AG08396 (cell line): ENCODE results near the gene NR6A1.

Experiments
- DNase-seq: peaks from one replicate; pipeline ENCODE4 v3.0.0; 2012; ENCODE audit warnings: low spot score, mixed read lengths

The NR6A1 gene

GRCh38 chr9:124795881-124796431 lies 24.8 kb upstream of the NR6A1 start:
- no peak for DNase-seq

DNA sequence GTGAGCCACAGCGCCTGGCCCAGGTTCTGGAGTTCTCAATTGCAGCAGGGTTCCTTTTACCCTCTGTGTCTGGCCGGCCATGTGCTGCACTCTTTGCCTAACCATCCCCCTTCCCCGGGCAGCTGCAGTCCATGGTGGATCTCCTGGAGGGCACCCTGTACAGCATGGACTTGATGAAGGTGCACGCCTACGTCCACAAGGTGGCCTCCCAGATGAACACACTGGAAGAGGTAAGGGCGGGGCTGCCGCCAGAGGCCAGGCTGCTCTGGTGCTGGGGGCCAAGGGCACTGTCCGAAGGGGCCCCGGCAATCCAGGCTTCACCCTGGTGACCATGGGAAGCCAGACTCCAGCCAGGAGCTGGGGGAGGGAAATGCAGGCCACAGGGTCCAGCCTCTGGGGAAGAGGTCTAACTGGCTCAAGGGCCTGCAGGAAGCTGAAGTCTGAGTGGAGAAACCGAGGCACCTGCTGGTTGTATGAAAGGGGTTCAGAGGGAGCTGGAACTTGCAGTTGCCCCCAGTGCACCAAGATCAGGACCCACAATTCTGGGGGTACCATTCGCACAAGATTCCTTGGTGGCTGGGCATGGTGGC lies 23.9 kb upstream of the NR6A1 start:
- DNase-seq: no peak

DNA sequence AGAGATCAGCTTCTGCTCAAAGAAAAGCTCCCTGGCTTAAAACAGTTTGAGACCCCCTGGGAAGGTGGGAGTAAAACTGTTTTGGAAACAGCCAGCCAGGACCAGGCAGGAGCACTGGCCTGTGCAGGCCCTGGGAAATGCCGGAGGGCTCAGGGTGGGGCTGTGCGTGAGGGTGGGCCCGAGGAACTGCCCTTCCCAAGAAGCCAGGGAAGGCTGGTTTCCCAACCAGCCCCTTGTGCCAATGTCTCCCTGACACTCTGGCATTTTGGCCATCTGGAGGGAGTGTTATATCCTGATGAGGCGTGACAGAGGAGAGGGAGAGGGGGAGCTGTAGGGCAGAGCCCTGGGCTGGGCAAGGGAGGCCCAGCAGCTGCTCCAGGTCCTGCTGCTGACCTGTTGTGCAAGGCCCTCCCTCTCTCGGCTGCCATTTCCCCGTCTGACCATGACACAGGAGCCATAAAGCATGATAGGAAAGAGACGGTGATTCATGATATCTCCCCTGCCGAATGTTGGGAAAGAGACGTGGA lies 22.0 kb upstream of the NR6A1 start:
- no peak for DNase-seq

DNA sequence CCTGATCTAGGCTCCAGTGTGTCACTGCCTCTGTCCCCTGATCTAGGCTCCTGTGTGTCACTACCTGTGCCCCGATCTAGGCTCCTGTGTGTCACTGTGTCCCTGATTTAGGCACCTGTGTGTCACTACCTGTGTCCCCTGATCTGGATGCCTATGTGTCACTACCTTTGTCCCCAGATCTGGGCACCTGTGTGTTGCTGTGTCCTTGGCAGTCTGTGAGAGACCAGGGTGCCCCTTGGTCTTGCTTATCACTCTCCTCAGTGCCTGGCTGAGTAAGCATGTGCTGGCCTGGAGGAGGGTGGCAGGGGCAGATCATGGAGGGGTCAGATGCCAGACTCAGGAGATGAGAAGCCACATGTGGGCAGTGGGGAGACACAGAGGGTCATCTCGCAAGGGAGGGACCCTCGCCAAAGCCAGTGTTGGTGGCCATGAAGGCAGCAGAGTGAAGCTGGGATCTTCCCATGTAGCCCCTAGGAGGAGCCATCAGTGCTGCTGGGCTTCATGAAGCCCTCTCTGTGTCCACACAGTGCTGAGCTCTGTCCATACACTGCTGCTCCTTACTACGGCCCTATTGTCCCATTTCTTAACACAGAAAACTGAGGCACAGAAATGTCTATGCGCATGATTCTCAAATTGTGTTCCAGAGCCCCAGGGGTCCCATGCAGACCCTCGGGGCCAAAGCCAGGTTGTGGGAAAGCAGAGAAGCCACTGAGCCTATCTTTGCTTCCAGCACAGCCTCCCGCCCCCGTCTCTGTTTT lies 21.3 kb upstream of the NR6A1 start:
- no peak for DNase-seq

DNA sequence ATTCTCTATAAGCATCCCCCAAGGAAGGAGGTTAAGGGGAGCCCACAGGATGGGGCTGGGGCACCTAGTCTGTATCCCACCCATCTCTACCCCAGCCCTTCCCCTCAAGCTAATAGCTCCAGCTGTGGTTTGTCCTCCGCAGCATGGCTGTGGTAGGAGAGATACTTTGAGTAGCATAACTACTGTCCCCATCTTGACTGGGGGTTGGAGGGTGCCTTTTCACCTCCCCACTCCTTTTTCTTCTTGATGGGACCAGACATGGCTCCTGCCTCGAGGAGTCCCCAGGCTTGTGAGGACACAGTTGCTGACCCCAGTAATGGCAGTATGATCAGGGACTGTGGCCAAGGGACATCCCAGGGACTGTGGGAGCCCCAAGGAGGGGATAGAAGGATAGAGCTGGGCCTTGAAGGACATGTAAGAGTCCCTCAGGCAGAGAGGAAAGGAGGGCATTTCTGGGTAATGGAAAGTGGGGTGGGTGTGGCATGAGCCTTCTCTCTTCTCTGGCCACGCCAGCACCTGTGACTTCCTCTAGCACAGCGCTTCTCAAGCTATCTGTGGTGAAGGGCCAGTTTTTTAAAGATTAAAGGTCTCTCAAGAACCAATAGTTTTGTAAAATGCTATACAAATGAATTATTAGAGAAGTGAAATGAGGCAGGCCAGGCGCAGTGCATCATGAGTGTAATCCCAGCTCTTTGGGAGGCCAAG lies 19.8 kb upstream of the NR6A1 start:
- DNase-seq: no peak

GRCh38 chr9:124790301-124790700 lies 19.2 kb upstream of the NR6A1 start:
- no peak for DNase-seq

DNA sequence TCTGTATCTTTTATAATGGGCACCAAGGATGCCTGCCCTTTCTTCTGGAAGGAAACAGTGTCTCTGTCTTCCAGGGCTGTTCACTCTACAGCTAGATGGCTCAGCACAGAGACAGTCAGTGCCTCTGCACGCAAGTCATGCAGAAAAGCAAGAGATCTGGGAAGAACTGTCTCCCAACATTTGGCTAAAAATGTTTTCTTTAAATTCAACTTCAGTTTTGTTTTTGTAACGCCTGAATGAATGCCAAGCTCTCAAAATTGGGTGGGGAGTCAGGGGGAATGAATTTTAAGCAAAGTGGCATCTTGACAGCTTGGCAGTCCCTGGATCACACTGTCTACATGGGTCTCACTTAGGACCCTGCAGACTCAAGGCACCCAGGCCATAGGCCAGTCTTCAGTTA lies 18.4 kb upstream of the NR6A1 start:
- DNase-seq: no peak

DNA sequence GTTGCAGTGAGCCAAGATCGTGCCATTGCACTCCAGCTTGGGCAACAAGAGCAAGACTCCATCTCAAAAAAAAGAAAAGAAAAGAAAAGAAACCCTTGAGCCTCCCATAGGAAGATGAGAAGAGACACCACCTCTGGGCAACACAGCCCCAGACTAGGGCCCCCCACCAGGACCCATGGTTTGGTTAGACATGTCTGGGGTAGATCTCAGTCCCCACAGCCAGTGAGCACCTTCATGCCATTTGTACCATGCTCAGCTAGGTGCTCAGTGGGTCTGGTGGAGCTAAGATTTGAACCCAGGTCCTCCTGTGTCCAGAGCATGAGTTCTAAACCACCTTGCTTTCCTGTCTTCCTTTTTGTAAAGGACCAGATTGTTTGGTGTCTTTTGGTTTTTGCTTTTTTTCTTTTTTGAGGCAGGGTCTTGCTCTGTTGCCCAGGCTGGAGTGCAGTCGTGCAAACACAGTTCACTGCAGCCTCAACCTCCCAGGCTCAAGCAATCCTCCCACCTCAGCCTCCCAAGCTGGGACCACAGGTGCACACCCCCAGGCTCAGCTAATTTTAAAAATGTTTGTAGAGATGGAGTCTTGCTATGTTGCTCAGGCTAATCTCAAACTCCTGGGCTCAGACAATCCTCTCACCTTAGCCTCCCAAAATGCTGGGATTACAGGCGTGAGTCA lies 17.6 kb upstream of the NR6A1 start:
- DNase-seq: no peak

GRCh38 chr9:124786881-124787573 lies 15.9 kb upstream of the NR6A1 start:
- DNase-seq: no peak

- no peak for DNase-seq
These were observed 13.4 kb upstream of the NR6A1 start for GRCh38 chr9:124784509-124784908.

DNA sequence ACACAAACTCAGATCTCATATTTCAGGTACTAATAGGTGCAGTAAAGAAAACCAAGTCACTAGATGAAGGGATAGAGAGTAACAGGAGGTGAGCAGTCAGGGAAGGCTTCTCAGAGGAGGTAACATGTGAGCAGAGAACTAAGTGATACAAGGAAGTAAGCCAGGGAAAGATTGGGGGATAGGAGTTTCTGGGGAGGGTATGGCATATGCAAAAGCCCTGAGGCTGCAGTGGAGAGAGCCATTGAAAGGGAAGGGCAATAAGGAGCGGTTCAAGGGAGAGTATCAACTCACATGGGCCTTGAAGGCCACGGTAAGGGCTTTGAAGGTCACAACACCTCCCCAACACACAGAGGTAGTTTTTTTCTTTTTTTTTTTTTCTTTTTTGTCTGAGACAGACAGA lies 12.7 kb upstream of the NR6A1 start:
- DNase-seq: no peak

- no peak for DNase-seq
These were observed 11.8 kb upstream of the NR6A1 start for GRCh38 chr9:124782661-124783574.

- DNase-seq: no peak
These were observed 11.0 kb upstream of the NR6A1 start for GRCh38 chr9:124781967-124782660.

DNA sequence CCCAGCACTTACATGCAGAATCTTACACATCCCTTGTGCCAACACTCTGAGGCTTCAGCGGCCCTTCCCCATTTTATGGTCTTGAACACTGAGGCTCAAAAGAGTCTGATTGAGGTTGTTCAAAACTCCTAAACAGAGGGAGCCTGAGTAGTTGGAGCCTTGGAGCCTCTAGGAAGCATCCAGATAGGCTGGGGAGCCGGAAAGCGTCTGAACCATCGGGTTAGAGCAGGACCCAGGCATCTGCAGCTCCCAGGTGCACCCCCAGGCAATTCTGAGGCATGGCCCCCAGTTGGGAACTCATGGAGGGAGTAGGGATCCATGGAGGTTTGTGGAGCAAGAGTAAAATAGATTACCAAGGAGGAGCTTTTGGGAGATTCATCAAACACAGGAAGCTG lies 9.6 kb upstream of the NR6A1 start:
- DNase-seq: no peak

GRCh38 chr9:124780060-124780756 lies 9.1 kb upstream of the NR6A1 start:
- DNase-seq: no peak

DNA sequence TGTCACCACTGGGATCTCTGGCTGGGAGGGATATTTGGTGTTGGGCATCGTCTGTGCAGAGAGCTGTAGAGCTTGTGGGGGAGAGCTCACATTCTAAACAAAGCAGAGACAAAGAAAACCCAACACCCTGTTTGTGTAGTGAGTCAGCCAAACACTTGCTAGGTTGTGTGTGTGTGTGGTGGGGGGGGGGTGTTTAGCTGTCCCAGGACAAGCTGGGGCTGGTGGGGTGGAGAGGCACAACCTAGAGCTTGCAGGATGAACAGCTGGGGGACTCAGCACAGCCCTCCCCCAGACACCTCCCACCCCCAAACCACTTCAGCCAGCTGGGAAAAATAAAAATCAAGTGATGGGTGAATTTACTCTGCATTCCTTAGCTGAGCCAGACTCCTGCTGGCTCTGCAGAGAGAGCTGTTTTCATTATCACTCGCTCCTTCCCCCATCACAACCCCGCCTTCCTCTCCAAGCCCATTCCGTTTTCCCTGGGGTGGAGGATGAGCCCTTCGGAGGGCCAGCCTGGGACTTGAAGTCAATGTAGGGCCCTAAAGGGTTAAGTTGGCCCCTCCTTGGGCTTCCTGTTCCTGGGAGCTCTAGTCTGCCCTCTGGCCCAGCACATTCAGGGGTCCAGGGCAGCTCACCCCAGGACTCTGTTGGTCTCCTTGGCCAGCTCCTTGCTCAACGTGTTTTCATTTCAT lies 8.4 kb upstream of the NR6A1 start:
- peak; percentile 87 for DNase-seq

DNA sequence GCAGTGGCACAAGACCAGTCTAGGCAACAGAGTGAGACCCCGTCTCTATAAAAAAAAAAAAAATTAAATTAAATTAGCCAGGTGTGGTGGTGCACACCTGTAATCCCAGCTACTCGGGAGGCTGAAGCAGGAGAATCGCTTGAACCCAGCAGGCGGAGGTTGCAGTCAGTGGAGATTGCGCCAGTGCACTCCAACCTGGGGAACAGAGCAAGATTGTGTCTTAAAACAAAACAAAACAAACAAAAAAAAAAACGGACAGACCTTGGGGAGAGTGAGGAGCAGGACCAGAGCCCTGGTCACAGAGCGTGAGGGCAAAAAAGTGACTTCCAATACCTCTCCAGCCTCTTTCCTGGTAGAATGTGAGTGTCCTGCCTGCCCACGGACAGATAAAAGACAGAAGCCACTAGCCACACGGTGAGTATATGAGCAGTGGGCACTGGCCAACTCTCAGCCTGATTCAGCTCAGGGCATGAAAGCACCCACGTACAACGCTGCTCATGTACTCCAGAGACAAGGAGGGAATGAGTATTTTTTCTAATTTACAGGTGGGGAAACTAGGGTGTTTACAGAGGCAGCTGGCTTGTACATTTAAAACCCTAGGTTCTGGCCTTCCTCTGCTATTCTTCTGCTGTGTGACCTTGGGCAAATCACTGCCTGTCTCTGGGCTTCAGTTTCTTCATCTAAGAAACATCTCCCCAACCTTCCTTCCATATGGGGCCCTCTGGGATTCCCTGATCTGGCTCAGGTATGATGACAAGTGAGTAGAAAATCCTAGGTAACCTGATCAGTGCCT lies 7.7 kb upstream of the NR6A1 start:
- DNase-seq: no peak
